GM19025 (cell line): ENCODE measurements around the gene TIMM50.

Experiments used
- ATAC-seq: cut with Tn5 transposase; IDR thresholded peaks from one replicate; pipeline ENCODE4 v1.9.1; 2021; ENCODE audit warnings: mild to moderate bottlenecking, low read depth, moderate library complexity; ENCODE audit not compliant: unreplicated experiment

Gene TIMM50

DNA sequence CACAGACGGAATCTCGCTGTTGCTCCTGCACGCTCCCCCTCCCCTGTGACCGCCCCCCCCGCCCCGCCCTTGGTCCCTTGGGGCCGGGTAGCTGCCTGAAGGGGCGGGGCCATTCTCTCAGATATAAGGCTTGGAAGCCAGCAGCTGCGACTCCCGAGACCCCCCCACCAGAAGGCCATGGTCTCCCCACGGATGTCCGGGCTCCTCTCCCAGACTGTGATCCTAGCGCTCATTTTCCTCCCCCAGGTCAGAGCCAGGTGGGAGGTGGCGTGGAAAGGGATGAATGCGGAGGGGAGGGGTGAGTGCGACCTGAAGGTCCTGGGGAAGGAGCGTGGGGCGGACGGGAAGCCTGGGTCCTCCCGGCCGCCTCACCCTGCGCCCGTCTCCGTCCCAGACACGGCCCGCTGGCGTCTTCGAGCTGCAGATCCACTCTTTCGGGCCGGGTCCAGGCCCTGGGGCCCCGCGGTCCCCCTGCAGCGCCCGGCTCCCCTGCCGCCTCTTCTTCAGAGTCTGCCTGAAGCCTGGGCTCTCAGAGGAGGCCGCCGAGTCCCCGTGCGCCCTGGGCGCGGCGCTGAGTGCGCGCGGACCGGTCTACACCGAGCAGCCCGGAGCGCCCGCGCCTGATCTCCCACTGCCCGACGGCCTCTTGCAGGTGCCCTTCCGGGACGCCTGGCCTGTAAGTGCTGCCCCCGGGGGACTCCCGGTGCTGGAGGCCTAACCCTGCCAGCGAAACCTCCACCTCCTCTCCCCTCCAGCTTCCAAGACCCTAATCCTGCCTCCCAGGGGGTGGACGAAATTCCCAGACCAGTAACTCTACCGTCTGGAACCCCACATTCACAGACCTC lies 18.4 kb downstream of the TIMM50 start, which contains the start of gene DLL3:
TSS of gene DLL3 (plus strand) at position 150 of the 845 bp plus-strand sequence. CDS start at position 178, 28 bp downstream.
- ATAC-seq = no peak

DNA sequence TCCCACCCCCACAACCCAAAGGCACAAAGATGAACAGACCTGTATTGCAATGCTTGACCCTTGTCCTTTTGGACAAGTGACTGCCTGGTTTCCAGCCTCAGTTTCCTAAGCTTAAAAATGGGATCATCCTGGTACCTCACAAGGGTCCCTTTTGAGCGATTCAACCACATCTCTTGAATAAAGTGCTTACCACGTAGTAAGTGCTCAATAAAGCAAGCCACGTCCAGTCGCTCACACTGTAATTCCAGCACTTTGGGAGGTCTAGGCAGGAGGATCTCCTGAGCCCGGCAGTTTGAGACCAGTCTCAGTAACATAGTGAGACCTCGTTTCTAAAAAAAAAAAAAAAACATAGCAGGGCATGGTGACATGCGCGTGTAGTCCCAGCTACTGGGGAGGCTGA lies 19.3 kb downstream of the TIMM50 start:
- no peak for ATAC-seq

DNA sequence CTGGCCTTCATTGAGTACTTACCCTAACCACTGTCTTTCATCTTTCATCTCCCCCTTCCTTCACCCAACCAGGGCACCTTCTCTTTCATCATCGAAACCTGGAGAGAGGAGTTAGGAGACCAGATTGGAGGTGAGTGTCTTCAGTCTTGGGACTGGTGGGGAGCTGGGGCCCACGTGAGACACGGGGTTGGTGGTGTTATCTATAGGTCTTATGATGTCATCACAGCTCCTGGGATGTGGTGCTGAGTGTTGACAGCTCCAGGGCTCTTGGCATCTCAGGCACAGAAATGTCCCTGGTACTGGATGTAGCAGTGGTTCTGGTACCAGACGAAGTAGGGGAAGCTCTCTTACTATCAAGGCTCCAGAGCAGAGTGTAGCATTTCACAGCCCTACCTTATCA lies 19.9 kb downstream of the TIMM50 start:
- no peak for ATAC-seq

DNA sequence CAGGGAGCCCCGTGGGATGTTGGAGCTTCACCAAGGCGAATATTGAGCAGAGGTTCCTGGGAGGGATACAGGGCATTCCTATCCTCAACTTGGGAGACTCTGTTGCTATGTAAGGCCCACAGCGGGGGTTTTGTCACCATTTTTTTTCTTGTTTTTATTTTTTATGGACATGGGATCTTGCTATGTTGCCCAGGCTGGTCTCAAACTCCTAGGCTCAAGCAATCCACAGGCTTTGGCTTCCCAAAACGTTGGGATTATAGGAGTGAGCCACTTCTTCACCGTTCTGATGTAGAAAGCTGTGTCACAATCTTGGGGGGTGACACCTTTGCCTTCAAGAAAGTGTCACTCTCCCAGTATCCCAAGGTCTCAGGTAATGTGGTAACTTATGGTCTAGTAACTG lies 20.7 kb downstream of the TIMM50 start:
- ATAC-seq = no peak

DNA sequence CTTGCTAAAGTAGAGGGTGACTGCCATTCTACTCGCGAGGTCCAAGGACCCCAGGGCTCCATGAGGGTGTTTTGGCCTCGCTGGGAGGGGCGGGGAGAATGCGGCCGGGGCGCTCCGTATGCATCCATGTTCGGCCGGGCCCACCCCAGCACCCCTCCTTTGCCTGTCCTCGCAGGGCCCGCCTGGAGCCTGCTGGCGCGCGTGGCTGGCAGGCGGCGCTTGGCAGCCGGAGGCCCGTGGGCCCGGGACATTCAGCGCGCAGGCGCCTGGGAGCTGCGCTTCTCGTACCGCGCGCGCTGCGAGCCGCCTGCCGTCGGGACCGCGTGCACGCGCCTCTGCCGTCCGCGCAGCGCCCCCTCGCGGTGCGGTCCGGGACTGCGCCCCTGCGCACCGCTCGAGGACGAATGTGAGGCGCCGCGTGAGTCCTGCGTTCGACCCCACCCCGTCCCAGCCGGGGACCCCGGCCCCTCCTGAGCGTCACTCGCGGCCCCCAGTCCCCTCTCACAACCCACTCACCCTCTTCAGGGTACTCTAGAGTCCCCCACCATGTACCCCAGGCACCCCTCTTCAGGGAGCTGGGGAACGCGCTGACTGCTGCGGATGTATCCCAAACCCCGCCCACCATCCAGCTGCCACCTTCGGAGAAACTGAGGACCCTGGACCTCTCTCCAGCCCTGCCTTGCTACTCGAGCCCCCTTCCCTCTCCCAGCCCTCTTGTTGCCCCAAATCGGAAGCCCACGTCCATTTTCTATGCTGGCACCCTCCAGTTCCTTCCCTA lies 22.2 kb downstream of the TIMM50 start:
- ATAC-seq = no peak

DNA sequence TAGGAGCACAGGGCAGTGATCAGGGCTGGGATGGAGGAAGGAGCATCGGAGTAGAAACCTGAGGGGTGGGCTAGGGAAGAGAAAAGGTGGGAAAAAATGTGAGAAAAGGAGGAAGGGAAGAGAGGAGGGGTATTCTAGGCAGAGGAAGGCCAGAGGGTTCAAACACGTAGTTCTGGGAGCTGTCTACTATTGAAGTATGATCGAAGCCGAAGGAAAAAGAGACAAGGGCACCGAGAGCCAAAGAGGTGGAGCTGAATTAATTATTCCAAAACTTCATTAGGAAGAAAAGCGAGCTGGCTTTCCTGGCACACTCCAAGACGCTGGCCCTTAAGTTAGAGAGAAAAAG lies 25.9 kb downstream of the TIMM50 start:
- ATAC-seq = no peak

DNA sequence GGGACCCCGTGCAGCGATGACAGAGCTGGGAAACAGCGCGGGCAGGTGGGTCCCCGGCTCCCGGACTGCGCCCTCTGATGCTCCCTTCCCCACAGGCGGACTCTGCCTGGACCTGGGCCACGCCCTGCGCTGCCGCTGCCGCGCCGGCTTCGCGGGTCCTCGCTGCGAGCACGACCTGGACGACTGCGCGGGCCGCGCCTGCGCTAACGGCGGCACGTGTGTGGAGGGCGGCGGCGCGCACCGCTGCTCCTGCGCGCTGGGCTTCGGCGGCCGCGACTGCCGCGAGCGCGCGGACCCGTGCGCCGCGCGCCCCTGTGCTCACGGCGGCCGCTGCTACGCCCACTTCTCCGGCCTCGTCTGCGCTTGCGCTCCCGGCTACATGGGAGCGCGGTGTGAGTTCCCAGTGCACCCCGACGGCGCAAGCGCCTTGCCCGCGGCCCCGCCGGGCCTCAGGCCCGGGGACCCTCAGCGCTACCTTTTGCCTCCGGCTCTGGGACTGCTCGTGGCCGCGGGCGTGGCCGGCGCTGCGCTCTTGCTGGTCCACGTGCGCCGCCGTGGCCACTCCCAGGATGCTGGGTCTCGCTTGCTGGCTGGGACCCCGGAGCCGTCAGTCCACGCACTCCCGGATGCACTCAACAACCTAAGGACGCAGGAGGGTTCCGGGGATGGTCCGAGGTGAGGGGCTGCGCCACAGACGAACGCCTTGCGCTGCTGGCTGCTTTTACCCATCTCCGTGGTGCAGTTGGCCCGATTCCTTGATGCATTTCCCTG lies 26.5 kb downstream of the TIMM50 start:
- ATAC-seq = no peak

DNA sequence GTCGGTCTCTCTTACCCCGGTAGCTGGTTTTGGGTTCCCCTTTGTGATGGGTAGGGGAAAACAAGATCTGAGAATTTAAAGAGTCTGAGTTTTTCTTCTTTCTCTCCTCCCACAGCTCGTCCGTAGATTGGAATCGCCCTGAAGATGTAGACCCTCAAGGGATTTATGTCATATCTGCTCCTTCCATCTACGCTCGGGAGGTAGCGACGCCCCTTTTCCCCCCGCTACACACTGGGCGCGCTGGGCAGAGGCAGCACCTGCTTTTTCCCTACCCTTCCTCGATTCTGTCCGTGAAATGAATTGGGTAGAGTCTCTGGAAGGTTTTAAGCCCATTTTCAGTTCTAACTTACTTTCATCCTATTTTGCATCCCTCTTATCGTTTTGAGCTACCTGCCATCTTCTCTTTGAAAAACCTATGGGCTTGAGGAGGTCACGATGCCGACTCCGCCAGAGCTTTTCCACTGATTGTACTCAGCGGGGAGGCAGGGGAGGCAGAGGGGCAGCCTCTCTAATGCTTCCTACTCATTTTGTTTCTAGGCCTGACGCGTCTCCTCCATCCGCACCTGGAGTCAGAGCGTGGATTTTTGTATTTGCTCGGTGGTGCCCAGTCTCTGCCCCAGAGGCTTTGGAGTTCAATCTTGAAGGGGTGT lies 27.2 kb downstream of the TIMM50 start:
- no peak for ATAC-seq

DNA sequence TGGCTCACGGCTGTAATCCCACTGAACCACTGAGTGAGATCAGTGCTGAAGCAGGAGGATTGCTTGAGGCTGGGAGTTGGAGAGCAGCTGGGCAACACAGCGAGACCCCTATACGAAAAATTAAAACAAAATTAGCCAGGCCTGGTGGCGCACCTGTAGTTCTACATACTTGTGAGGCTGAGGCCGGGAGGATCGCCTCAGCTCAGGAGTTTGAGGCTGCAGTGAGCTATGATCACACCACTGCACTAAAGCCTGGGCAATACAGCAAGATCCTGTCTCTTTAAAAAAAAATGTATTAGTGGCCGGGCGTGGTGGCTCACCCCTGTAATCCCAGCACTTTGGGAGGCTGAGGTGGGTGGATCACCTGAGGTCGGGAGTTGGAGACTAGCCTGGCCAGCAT lies 28.0 kb downstream of the TIMM50 start:
- no peak for ATAC-seq

DNA sequence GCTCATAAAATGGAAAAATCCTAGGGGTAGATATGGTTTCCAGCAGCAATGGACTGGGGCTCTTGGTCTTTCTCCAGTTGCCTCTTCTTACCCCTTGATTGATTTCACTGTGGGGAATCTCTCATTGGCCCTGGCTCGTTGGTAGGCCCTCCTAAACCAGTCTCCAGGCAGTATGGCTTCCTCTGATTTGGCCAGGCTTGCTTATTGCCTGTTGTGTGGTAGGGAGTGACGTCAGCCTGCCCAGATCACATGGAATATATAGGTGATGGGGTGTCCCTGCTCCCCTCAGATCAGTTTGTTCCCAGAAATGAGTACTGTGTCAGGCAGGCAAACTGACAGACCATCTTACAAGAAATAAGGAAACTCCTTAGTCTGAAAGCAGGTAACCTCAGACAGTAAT lies 28.6 kb downstream of the TIMM50 start:
- no peak for ATAC-seq

DNA sequence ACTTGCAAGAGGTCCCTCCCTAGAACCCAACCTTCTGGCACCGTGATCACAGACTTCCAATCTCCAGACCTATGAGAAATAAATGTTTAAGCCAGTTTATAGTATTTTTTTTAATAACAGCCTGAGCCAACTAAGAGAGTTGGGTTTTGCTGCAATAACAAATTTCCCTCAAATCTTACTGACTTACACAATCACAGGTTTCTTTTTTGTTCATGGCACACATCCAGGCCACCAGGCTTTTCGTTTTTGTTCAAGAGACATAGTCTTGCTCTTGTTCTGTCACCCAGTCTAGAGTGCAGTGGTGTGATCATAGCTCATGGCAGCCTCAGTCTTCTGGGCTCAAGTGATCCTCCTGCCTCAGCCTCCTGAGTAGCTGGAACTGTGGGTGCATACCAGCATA lies 32.4 kb downstream of the TIMM50 start:
- no peak for ATAC-seq

DNA sequence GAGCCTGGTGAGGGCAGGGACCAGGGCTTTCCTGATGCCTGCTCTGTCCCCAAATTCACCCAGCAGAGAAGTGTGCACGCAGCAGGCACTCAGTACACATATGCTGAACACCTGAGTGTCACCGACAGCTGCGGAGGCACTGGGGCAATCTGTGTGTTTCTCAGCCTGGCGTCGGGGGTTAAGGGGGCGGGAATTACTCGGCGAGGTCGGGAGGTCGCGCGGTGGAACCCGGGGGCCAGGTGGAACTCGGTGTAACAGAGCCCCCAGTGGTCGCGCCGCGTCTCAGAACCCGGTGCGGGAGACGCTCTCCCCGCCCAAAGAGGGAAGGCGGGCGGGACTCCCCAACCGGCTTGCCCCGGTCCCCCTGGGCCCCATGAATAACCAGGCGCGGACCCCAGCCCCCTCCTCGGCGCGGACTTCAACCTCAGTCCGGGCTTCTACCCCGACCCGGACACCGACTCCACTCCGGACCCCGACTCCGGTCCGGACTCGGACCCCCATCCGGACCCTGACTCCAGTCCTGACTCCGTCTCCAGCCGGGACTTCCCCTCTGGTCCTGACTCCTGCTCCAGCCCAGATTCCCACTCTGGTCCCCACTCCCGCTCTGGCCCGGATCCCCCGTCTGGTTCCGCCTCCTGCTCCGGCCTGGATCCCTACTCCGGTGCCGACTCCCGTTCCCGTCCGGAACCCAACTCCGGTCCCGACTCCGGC lies 34.4 kb downstream of the TIMM50 start, which contains the start of gene SELENOV:
TSS of gene SELENOV (plus strand) at position 300 of the 711 bp plus-strand sequence. CDS start at position 374, 74 bp downstream.
- ATAC-seq = no peak

DNA sequence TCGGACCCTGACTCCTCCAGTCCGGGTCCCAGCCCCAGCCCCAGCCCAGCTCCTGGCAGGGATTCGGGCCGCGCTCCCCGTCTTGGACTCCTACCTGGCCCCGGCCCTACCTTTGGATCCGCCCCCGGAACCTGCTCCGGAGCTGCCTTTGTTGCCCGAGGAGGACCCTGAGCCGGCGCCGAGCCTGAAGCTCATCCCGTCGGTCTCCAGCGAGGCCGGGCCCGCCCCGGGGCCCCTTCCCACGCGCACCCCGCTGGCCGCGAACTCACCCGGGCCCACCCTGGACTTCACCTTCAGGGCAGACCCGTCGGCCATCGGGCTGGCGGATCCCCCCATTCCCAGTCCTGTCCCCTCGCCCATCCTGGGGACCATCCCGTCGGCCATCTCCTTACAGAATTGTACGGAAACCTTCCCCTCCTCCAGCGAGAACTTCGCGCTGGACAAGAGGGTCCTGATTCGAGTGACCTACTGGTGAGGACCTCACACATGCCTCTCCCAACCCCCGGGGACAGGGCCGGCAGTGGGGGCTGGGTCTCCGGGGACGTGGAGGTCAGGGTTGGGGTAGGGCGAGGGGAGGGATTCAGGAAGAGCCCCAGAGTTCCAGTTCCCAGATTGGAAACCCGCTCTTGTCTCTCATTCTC lies 35.0 kb downstream of the TIMM50 start:
- no peak for ATAC-seq

DNA sequence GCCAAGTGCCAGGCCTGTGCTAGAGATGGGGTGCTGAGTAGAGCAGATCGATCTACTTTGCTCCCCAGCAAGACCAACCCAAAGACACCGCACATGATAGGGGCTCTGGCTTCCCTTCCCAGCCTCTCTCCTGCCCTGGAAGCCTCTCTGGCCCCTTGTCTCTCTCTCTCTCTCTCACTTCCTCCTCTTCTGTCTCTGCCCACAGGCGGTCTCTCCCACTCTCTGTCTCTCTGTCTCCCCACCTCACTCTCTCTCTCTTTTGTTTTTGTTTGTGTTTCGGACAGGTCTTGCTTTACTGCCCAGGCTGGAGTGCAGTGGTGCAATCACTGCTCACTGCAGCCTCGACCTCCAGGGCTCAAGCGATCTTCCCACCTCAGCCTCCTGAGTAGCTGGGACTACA lies 35.6 kb downstream of the TIMM50 start:
- no peak for ATAC-seq

DNA sequence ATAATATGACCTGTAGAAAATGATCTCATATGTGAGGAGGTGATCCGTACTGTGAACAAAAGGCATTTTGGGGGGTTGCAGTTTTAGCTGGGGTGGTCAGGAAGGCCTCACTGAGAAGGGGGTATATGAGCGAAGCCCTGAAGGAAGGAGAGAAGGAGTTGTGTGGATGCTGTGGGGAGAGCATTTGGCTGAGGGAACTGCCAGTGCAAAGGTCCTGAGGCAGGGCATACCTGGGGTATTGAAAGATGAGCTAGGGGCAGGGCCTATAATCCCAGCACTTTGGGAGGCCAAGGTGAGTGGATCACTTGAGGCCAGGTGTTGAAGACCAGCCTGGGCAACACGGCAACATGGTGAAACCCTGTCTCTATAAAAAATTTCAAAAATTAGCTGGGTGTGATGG lies 36.8 kb downstream of the TIMM50 start:
- no peak for ATAC-seq

DNA sequence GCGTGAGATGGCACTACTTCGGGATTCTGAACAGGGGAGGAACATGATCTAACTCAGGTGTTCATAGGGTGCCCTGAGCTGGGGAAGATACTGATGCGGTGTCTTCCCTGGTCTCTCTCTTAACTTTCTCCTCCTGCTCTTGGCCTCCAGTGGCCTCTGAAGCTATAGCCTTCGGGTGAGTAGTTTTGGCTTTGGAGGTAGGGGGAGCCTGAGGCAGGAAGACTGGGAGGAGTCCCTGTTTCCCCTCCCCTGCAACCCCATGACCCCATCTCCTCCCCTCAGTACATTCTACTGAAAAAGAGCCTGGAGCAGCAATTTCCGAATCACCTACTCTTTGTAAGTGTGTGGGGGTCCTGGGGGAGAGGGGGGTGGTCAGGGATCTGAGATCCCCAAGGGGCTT lies 37.8 kb downstream of the TIMM50 start:
- no peak for ATAC-seq

DNA sequence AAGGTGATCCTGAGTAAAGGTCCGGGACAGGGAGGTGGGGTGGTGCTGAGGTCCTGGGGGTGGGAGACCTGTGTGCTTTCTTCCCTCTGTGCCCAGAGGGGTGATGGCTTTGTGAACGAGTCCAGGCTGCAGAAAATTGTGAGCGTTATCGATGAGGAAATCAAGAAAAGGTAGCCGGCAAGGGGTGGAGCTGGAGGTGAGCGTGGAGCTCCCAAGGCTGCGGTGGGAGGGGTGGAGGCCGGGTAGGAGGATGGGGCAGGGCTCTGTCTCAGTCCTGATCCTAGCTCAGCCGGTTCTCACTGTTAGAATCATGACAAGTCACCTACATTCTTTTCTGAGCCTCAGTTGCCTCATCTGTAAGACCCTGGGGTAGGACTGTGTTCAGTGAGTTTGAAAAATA lies 38.3 kb downstream of the TIMM50 start:
- ATAC-seq = no peak

DNA sequence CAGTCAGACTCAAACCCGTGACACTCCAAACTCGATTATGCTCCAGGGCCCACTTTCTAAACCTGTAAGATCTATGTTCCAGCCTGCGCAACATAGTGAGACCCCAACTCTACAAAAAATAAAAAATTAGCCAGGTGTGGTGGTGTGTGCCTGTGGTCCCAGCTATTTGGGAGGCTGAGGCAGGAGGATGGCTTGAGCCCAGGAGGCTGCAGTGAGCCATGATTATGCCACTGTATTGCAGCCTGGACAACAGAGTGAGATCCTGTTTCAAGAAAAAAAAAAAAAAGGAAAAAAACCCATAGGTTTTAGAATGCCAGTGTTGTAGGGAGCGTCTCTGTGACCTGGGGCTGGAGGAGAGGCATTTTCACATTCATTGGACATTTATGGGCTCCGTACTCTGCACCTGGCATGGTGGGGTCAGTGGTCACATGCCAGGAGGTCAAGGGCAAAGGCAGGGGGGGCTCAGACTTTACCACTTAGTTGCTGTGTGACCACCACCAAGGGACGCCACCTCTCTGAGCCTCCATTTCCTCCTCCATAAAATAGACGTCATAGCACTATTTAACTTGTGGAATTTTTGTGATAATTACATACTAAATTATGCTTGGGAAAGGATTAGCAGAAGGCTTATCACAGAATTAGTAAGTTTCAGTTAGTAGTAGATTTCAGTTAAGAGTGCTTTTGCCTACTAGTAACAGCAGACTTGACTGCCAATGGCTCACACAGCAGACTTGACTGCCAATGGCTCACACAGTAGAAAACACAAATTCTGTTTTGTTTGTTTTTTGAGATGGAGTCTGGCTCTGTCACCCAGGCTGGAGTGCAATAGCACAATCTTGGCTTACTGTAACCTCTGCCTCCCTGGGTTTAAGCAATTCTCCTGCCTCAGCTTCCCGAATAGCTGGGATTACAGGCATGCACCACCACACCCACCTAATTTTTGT lies 40.2 kb downstream of the TIMM50 start:
- ATAC-seq = no peak
